Hematopoietic multipotent progenitor cell treated with erythropoietin and hydrocortisone succinate and interleukin-3 and kit ligand, for 6 days (in vitro differentiated cells): Measurements from ENCODE around the gene DHX16.

Experiments used
- DNase-seq: peaks from one replicate; pipeline ENCODE4 v3.0.0-alpha.2; 2015

DHX16 gene

GRCh38 chr6:30626484-30627366, 46.1 kb downstream of the DHX16 start, which contains the start of gene ATAT1:
TSS of gene ATAT1 (plus strand) at chr6:30626874.
- peak; percentile 93 for DNase-seq

GRCh38 chr6:30625511-30625910, 47.3 kb downstream of the DHX16 start:
- no peak for DNase-seq

GRCh38 chr6:30619561-30619960, 53.2 kb downstream of the DHX16 start:
- DNase-seq = no peak

GRCh38 chr6:30618270-30618797, 54.5 kb downstream of the DHX16 start:
- DNase-seq = peak; percentile 68

- DNase-seq = peak; percentile 99
Observed at GRCh38 chr6:30617565-30618269, 55.1 kb downstream of the DHX16 start, which contains the start of gene MRPS18B. TSS of gene MRPS18B (plus strand) at chr6:30617840. CDS start at chr6:30617866, 26 bp downstream.

GRCh38 chr6:30616811-30617564, 55.8 kb downstream of the DHX16 start, which contains the start of gene PPP1R10:
TSS of gene PPP1R10 (minus strand) at chr6:30617243. CDS start at chr6:30609944, 7,299 bp downstream.
- DNase-seq = peak; percentile 100

- peak; percentile 63 for DNase-seq
Observed at GRCh38 chr6:30615958-30616810, 56.6 kb downstream of the DHX16 start.

- peak; percentile 92 for DNase-seq
Observed at GRCh38 chr6:30615219-30615957, 57.4 kb downstream of the DHX16 start.

- DNase-seq = peak; percentile 99
Observed at GRCh38 chr6:30614843-30615218, 58.0 kb downstream of the DHX16 start.

- DNase-seq = peak; percentile 36
Observed at GRCh38 chr6:30614044-30614842, 58.6 kb downstream of the DHX16 start.

- DNase-seq = peak; percentile 38
Observed at GRCh38 chr6:30613251-30614043, 59.4 kb downstream of the DHX16 start.

- peak; percentile 23 for DNase-seq
Observed at GRCh38 chr6:30612687-30613248, 60.0 kb downstream of the DHX16 start.

- DNase-seq = peak; percentile 53
Observed at GRCh38 chr6:30612213-30612612, 60.6 kb downstream of the DHX16 start.

GRCh38 chr6:30611856-30612194, 61.0 kb downstream of the DHX16 start:
- DNase-seq = no peak

GRCh38 chr6:30611150-30611855, 61.5 kb downstream of the DHX16 start:
- no peak for DNase-seq

GRCh38 chr6:30610065-30610464, 62.7 kb downstream of the DHX16 start:
- no peak for DNase-seq

- DNase-seq = no peak
Observed at GRCh38 chr6:30603961-30604360, 68.8 kb downstream of the DHX16 start.
